NCI-H2081 treated with DMSO at 0.1 percent for 48 hours (cell line): Measurements from ENCODE around the gene CCDC88C.
"Not testable (repeated sequence)": the region's sequence is repeated elsewhere in the genome, so short reads cannot be mapped to it uniquely, and the experiment has no call there.

Experiments
- DNase-seq: peaks from one replicate; lab custom pipeline; 2025; lab: John Stamatoyannopoulos, UW

The CCDC88C gene

DNA sequence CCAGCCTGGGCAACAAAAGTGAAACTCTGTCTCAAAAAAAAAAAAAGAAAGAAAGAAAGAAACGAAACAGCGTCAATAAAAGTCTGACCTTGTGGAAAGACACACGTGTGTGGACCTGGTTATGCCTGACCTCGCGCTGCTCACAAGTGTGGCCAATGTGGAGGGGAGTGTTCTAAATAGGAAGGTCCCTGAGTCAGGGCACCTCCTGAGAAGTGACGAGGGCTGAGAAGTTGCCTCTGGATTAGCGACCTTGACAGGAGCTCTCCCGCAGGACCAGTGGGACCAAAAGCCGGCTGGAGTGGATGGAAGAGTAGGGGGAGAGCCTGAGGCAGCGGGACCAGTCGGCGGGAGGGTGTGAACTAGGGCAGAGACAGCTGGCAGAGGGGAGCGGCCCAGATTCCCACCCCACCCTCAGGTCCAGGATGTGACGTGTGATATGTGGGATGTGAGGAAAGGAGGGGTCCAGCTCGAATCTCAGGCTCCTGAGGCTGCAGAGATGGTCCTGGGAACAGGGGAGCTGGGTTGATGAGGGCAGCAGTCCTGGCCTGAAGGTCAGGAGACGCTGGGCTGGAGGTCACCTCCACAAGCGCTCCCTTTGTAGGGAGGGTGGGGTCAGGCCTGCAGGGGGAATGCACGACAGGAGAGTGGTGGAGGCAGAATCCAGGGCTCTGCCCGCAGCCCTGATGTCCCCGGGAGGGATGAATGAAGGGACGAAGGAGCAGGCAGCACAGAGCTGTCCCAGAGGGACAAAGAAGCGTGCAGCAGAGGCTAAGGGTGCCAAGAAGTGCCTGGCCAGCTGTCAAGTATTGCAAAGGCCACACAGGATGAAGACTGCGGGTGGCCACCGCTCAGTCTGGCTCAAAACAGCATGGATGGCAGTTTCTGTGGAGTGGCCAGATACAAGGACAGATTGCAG lies 148.3 kb downstream of the CCDC88C start:
- DNase-seq, result no peak

DNA sequence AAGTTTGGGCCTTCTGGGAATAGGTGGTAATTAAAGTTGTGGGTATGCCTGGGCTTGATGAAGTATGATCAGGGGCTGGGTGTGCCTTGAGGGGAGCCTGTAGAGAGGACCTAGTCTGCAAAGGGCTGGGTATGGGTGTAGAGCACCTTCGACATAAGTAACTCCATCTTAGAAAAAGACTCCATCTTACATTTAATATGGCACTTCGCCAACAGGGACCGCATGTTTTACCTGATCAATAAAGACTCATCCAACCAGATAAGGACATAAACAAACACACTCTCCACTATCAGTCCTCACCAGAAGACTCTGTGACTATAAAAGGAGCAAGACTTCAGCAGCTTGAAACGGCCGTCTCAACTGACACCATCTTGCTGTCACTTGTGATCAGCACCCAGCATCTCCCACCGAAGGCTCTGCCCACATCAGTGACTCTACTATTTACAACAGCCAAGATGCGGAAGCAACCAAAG lies 149.6 kb downstream of the CCDC88C start:
- DNase-seq, result no peak

DNA sequence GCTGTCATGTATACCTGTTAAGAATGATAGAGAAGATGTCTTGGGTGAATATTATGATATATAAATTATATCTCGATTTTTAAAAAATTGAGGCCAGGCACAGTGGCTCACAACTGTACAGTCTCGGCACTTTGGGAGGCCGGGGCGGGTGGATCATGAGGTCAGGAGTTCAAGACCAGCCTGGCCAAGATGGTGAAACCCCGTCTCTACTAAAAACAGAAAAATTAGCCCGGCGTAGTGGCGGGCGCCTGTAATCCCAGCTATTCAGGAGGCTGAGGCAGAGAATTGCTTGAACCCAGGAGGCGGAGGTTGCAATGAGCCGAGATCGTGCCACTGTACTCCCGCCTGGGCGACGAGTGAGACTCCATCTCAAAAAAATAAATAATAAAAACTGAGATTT lies 151.3 kb downstream of the CCDC88C start:
- DNase-seq, result not testable (repeated sequence)

DNA sequence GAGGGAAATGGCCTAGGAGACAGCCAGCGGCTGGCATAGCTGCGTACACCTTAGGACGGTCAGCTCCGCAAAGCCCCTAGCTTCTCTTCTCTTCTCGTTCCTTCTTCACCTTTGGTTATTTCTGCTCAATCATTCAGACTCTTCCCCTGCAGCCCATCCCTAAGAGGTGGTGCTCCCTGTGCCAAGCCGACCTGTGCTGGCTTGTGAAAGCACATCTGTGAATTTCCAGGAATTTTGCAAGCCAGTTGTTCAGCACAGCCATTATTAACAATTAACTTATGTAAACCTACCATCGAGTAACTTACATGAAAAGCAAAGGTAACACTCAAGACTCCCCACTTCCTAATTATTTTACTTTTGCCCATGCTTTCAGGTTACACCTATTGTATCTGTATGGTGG lies 152.2 kb downstream of the CCDC88C start:
- no peak for DNase-seq

DNA sequence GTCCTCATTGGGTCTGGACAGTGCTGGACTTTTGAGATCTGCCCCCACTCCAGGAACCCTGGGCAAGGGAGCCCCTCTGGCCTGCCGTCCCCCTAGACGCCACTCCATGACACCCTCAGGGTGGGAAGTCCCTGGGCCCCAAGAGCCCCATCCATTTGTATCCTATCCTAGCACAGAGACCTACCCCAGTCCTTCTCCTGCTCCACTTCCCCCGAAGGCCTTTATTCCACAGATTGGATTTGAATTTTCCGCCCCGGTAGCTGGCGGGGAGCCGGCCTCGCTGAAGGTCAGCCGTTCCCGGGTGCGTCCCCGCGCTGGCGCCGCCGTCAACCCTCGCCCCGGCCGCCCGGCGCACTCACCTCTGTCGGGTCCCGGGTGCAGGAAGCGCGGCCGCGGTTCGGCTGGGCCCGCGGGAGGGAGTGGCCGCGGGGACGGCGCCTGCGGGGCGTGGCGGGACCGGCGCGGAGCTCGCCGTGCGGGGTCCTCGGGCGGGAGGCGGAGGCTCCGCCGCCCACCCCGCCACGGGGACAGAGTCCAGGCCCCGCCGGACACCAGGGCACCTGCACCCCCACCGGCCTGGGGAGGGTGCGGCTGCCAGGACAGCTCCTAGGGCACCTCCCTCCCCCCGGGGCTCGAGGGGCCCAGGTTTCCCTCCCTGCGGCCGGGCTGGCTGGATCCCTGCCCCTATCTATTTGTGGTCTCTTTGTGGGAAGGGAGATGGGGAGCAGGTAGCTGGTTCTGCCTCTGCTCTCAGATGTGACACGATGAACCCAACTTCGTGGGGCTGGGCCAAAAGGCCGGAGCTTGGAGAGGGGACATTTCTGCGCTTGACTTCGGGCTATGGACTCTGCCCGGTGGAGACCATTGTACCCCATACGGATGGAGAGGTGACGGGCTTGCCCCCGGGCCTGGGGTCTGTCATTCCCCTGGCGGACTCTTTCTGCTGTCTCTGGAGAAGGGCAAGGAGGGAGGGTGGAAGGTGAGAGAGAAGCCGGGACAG lies 153.2 kb downstream of the CCDC88C start:
- DNase-seq, result no peak

DNA sequence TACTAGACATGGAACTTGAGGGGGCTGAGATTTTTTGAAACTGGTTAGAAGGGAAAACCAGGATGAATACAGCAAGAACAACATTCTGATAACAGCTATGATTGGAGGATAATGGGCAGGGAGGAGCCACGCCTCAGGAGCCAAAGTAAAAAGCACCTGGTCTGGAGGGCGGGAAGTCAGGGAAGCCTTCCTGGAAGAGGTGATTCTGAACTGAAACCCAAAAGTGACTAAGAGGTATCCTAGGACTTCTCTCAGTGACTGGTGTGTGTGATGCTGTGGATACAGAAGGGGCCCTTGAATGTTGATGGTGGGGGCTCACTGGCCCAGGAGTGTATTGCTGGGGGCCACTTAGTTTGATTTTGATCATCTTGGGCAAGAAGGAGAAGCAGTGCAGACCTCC lies 154.3 kb downstream of the CCDC88C start:
- no peak for DNase-seq

DNA sequence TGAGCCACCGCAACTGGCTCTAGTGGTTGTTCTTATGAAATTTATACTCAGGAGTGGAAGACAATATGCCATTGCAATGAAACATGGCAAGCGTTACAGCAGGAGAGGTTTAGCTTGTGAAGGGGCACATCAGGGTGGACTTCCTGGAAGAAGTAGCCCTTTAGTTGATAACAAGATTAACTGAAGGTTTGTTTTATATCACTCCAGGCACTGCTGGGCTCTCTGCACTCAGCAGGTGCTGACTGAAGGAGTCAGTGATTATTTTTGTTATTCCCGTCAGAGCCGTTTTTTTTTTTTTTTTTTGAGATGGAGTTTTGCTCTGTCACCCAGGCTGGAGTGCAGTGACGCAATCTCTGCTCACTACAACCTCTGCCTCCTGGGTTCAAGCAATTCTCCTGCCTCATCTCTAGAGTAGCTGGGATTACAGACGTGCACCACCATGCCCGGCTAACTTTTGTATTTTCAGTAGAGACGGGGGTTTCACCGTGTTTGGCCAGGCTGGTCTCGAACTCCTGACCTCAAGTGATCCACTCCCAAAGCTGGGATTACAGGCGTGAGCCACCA lies 155.6 kb downstream of the CCDC88C start:
- DNase-seq, result no peak

DNA sequence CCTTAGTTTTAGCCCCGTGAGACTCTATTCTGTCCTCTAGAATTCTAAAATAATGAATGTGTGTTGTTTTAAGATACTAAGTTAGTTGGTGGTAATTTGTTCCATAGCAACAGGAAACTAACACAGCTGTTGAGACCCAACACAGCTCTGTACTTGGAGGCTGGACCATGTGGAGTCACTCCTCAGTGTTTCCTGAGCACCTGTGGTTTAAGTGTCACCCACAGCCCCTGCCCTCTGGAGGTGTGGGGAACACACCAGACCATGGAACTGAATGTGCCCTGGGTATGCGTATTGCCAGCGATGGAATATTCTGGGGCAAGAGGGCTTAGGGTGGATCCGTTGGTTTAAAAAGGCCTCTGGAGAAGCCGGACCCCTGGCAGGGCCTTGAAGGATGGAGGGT lies 156.5 kb downstream of the CCDC88C start:
- DNase-seq, result no peak

DNA sequence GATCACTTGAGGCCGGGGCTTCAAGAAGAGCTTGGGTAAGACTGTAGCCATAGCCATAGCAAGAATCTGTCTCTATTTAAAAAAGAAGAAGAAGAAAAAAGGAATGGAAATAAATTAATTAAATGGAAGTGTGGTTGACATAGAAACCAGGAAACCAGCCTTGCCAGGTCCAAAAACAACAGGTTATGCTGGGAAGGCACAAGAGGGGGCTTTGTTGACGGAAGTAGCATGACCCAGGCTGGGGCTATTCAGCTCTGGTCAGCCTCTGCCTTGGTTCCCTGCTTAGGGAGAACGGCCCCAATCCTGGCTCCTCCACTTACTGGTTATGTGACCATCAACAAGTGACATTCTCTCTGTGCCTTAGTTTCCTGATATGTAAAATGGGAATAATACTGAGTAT lies 158.7 kb downstream of the CCDC88C start:
- no peak for DNase-seq

DNA sequence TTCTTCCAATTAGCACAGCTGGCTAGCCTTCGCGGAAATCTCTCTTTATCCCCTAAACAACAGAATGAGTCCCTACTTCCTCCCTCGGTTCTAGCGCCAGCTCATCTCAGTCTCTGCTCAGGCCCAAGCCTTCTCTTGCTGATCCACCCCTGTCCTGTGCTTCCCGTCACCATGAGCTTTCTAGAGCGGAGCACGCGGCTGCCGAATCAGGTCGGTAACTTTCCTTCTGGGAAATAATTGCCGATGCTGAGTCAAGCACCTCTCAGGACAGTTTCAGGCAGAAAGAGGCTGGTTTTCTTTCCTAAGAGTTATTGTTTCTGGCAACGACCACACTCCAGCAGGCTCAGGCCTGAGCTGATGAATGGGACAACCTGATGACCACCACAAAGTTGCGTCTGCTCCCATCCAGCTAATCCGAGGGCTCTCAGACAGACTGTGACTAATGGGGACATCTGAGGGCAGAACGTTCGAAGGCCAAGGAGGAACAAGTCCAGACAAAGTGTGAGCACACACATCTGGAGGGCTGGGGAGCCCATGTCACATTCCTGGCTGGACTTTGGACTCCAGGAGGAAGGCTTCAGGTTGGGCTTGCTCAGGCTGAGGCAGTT lies 159.5 kb downstream of the CCDC88C start:
- no peak for DNase-seq

DNA sequence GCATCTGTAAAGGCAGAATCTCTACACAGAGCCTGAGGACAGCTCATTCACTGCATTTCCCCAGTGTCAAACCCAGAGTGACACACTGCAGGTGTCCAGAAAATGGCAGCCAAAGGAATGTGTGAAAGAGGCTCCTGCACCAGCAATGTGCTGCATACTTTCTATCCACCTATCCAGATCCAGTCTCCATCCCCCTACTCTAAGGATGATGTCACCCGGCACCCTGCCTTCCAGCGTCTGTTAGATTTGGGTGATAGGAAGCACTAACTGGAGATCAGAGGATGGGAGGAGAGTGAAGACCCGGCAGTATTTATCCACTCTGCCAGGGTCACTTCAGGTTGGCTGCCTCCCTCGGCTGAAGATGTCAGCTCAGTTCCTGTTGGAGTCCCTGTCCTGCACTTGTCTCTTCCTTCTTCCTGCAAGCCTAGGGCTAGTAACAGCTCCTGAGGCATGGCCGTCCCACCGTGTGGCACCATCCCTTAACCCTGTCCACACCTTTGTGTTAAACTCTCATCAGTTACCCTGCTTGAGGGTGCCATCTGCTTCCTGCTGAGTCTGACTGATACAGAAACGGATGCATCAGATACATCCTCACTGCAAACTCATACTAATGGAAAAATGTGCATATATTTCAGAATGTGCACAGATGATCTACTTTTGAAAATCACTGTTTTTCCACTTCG lies 160.2 kb downstream of the CCDC88C start:
- no peak for DNase-seq

DNA sequence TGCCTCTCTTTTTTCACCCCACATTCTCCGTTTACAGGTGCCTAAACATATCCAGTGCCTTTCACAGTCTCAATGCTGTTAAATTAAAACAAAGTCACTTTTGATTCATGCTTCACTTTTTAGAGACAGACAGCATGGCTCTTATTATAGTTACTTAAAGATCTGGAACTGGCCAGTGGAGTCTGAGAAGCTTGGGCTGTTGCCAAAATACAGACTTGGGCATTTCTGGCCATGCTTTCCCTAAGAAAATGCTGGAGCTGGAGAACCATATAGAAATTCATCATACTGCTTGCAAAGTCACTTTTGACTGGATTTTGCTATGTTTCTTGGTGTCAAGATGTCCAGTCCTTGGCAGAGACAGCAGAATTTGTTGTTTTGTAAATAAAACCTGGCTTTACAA lies 161.0 kb downstream of the CCDC88C start:
- no peak for DNase-seq

DNA sequence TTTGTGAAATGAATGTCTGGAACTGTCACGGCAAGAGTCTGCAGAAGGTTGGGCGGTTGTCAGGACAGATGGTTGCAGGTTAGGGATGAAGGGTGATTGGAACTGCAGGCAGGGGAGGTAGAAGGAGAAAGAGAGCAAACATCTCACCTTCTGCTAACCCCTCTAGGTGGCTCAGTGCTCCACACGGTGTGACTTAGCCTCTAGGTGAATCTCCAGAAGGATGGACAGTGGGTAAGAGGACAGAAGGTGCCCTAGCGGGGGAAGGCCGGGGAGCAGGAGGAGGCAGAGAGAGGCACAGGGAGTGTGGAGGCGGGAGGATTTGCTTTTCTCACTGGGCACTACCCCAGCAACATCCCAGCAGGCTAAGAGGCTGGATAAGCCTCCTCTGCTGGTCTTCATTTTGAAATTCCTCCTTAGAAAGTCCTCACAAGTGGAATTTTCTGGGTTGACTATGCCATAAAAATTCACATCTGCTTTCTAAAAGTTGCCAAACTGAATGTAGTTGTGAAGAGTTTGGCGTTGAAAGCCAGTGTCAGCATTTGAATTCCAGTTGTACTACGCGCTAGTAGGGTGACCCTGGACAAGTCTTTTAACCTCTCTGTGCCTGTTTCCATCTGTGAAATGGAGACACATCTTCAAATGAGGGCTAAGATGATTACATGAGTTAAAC lies 162.5 kb downstream of the CCDC88C start:
- no peak for DNase-seq

DNA sequence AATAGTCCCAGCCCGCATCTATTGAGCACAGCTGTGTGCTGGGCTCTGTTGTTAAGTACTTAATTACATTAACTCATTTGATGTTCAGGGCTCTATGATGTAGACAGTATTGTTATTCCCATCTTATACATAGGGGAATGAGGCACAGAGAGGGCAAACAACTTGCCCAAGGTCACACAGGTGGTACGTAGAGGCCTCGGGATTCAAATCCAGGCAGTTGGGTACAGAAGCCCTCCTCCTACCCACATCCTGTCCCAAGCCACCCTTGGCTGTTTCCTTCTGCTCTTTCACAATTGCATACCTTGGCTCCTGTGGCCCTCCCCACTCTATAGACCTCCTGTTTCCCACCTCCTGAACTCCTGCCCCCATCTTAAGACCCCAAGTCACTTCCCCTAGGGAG lies 163.2 kb downstream of the CCDC88C start:
- no peak for DNase-seq

DNA sequence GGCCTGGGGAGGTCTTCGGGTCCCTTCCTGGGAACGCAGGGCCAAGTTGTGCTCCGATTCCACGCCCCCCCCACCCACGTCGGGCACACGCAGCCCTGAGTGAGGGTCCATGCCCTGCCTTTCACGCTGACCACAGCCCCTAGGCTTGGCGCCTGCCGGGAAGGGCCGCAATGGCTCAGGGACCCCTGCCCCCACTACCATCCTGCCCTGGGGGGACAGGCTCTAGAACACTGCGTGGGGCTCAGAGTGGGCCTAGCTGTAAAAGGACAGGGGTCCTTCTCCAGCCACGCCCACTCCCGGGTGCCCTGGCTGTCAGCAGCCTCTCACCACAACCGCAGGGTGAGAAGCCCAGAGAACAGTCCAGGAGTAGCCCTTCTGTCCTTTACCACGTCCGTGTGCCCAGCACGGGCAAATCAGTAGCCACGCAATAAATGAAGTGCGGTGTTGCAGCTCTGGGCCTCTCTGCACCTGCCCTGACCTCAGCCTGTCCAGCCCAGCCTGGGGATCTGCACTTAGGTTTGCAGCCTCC lies 163.8 kb downstream of the CCDC88C start:
- no peak for DNase-seq

DNA sequence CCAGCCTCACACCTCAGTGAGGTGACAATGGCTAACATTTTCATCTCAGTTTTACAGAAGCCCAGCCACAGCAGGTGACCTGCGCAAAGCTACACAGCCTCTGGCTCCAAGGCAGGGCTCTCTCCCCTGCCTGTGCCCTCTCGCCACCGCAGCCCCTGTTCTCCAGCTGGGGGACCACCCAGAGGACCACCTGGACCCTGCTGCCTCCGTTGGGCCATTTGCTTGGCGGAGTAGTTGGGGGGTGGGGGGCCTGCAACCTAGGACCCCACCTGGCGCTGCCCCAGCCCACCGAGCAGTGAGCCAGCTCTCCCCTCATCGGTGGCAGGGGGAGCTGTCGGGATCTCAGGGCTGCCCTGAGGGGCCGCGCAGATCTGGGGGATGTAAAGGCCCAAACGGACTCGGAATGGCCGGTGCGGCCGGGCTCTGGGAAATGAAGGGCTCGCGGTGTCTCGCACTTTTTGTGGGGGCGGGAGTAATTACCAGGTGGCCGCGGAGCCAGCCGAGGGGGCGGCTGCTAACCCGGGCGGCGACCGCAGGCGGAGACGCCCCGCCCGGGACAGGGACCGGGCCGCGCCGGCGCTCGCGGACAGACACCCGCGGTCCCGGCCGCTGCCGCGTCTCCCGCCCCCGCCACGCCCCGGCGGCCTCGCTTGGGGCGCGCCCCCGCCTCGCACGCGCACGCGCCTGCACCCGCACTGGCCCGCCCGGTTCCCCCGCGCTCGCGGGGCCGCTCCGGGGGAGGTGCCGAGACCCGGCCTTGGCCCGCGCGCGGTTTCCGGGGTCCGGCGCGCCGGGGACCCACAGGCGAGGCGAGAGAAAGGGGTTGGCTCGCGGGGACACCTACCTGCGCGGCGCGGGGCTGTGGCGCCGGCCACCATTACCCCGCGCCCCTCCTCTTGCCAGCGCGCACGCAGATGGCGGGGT lies 164.5 kb downstream of the CCDC88C start:
- no peak for DNase-seq

DNA sequence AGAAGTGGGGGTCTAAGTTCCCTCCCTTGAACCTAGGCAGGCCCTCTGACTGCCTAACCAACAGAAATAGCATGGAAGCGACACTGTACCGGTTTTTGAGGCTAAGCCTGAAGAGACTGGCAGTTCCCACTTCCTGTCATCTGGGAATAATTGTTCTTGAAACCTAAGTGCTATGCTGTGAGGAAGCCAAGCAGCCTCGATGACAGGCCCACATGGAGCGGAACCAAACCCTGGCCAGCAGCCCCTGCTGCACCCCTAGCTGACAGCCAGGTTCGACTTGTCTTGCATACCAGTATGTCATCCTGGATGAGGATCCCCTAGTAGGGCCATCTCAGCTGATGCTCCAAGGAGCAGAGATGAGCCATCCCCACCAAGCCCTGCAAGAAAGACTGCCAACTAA lies 166.7 kb downstream of the CCDC88C start:
- DNase-seq, result no peak

DNA sequence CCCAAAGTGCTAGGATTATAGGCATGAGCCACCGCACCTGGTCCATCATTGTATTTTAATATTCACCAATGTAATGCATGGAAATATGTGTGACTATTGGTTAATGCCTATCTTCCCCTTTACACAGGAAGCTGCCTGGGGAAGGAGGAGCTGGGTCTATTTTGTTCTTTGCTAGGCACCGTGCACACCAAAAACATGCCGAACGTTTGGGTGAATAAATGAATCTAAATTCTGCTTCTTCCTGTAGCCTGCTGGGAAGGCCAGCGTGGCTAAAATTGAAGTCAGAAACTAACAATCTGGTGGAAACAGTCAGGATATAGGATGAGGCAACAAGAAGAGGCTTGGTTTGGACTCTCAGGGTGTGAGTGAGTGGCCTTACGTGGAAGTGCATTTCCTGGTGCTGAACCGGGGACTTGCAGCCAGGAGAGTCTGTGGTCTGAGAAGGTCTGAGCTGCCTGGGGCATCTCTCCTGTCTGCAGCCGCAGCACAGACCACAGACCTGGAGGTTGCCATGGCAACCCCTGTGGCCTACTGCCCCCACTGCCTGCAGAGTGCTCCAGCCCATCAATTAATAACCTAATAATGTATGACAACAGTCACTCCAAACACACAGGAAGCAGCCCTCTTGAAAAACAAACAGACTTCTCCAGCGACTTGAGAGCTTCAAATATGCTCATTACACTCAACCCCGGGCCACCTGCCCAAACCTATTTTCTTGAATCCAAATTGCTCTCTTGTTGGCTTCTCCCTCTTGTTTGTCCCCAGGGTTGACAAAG lies 167.6 kb downstream of the CCDC88C start:
- peak; percentile 14 for DNase-seq
